HS-27A (cell line): ENCODE results near the gene ZNF557.

Source experiments
- DNase-seq: peaks from one replicate; pipeline ENCODE4 v3.0.0-alpha.2; 2012; ENCODE audit warnings: low read depth, missing footprints

The ZNF557 gene

GRCh38 chr19:7126132-7126531 lies 56.6 kb downstream of the ZNF557 start:
- no peak for DNase-seq

GRCh38 chr19:7130043-7130442 lies 60.5 kb downstream of the ZNF557 start:
- no peak for DNase-seq

- no peak for DNase-seq
Measured at GRCh38 chr19:7132054-7132453, 62.6 kb downstream of the ZNF557 start.

GRCh38 chr19:7137120-7137519 lies 67.6 kb downstream of the ZNF557 start:
- DNase-seq = no peak
